Skin epidermis (tissue), 12 donors: ENCODE results near the gene CDC40.
"Not testable (repeated sequence)": the region's sequence is repeated elsewhere in the genome, so short reads cannot be mapped to it uniquely, and the experiment has no call there.

ENCODE experiments used
- H3K27ac ChIP-seq, 21 experiments: fragments of 200-600 bp; sonication (generic) in 11 of 21; one replicate each; pipeline ENCODE4 v1.5.0; 2020; ENCODE audit warnings: mild to moderate bottlenecking in 3 of 21, inconsistent platforms in 2 of 21, moderate library complexity in 2 of 21
- H3K4me3 ChIP-seq, 7 experiments: fragments of 200-600 bp; sonication (generic) in 2 of 7; one replicate each; pipeline ENCODE4 v1.5.0; 2020; ENCODE audit warnings: inconsistent platforms in 2 of 7, mild to moderate bottlenecking in 2 of 7, moderate library complexity in 1 of 7

Gene CDC40

DNA sequence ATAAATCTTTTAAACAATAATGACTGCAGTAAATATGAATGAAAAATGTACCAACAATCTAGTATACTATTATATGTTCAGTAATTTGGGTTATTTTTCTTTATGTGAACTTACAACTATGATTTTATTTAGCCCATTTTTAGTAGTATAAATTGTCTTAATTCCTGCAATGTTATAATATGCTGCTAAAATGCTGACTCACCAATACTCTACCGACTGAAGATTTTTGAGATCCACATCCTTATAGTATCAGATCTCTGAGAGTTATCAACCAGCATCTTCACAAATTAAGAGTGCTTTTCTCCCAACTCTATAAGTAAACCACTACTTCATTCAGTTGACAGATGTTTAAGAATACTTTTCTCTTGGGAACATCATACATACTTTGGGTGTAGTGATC, 16.6 kb downstream of the CDC40 start:
- Histone ChIP-seq H3K27ac (no peak overlapping the region), H3K4me3 (no peak overlapping the region)

DNA sequence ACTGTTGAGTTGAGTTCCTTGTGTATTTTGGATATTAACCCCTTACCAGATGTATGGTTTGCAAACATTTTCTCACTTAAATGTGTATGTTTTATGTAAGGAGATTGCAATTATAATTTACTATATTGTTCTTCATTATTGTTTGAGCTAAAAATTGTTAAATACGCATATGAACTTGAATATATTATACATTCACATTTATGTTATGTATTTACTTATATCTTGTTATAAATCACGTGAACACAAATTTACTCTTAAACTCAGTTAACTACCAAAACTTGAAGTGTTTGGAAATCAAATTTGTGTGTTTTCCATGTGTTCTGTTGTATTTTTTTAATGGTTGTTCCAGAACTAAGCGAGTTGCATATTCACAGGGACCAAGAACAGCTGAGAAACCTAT, 18.3 kb downstream of the CDC40 start:
- H3K4me3 ChIP-seq: no peak overlapping the region
- H3K27ac ChIP-seq: no peak overlapping the region

DNA sequence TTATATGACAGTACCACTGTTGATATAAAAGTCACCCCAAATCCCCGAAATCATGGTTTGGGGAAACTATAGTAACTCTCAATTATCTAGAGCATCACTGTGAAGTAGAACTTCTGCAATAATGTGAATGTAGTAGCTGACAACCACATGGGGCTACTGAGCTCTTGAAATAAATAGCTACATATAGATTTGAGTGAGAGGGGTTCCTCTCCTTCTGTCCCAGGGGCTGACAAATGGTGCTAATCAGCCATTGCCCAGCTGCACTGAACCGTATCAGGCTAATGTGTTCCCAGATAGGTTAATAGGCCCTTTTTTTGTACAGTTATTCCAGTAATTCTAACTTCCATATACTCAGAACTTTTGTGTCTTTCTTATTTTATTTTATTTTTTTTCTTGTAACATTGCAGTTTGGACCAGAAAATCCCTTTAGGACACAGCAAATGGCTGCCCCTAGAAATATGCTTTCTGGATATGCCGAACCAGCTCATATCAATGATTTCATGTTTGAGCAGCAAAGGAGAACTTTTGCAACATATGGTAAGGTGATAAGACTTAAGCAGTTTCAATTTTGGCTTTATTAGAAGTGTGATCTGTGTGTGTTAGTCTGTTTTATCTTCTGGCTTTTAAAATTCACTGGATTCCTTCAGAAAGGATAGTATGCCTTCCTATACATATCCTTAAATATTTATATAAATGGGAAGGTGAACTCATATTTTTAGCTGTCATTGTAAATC, 21.1 kb downstream of the CDC40 start:
- no peak overlapping the region for H3K4me3 ChIP-seq
- H3K27ac ChIP-seq: no peak overlapping the region

DNA sequence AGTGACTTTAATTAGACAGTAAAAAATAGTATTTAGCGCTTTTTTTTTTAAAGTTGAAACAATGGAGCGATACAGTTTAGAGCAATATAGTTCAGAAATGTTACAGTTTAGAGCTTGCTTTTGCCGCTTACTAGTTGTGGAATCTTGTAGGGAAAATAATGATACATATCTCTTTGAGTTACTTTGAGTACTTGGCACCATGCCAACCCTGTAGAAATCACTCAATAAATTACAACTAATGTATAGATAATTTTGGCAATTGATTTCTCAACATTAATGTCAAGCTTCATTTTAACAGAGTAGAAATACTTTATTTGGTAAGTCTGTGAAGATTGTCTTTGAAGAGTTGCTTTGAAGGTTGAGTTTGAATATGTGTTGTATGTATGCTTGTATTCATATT, 27.4 kb downstream of the CDC40 start:
- H3K27ac ChIP-seq: no peak overlapping the region
- no peak overlapping the region for H3K4me3 ChIP-seq

DNA sequence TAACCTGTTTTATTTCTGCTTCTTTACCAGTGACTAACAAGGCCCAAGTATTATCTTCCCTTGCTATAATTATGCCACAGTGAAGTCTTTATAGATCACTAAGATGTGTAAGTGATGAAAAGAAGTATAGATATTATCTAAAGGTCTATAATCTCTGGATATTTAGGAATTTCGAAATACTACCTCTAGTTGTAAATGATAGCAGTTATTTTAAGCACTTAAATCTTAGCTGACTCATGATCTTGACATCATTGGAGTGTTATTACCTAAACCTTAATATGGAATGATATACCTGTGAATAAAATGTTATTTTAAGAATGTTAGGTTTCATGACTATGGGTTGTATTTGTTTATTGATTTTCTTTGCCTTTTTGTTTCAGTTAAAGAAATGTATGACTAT, 31.5 kb downstream of the CDC40 start:
- no peak overlapping the region for H3K4me3 ChIP-seq
- no peak overlapping the region for H3K27ac ChIP-seq

DNA sequence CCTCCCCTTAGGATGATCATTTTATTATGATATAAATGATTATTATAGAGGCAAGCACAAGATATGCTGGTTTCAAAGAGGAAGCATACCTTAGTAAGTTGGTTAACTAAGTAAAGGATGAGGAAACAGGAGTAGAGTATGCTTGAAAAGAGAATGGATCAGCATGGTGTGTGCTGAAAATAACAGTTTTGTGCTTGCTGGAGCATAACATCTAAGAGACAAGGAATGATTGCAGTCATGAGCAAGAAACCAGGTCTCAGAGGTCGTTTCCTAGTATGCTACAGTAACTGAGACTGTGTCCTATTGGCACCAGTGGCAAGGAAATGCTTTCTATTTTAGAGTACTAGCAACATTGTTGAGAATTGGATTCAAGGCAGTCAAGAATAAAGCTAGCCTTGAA, 34.1 kb downstream of the CDC40 start:
- Histone ChIP-seq H3K4me3 (no peak overlapping the region), H3K27ac (no peak overlapping the region)

DNA sequence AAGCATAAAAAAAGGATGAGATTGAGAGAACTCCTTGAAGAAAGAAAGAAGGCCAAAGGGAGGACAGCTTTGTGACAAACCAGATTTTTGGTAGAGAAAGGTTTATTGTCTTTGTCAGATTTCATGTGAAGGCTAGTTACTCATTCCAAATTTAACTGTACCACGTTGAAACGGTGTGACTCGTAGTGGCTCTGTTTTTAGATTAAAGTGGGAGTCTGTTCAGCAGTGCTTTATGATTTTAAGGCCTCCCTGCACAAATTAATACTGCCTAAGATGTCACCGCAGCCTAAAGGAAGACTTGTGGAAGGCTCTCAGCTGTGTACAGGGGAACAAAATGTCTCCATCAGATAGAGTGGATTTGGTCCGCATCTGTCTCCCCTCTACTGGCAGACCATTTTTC, 35.9 kb downstream of the CDC40 start:
- Histone ChIP-seq H3K4me3 (no peak overlapping the region), H3K27ac (no peak overlapping the region)

DNA sequence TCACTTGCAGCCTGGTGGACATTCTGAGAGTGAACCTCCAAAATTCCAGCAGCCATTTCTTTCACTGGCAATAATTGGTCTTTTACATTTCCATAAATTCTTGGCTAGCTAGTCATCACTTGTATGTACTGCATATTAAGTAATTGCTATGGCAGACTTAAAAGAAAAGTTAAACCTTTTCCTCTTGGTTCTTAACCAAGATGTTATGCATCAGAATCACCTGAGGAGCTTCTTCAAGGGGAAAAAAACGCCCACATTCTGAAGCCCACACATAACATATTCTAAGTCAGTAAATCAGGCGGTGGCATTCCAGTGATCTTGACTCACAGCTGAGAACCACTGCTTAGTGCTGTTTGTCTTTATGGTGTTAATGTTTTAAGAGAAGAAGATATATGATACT, 37.0 kb downstream of the CDC40 start:
- no peak overlapping the region for H3K27ac ChIP-seq
- no peak overlapping the region for H3K4me3 ChIP-seq

DNA sequence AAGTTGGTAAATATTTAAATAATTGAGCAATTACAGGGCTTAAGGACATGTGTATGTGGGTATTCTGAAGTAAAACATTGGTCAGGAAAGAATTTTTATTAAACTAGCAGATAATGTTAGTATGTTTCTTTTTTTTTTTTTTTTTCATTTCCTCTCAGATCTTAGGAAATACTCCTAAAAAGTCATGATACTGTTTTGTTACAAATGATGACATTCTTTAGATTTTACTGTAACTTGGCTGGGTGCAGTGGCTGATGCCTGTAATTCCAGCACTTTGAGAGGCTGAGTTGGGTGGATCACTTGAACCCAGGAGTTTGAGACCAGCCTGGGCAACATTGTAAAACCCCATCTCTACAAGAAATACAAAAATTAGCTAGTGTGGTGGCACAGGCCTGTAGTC, 41.5 kb downstream of the CDC40 start:
- Histone ChIP-seq H3K27ac (no peak overlapping the region), H3K4me3 (no peak overlapping the region)

DNA sequence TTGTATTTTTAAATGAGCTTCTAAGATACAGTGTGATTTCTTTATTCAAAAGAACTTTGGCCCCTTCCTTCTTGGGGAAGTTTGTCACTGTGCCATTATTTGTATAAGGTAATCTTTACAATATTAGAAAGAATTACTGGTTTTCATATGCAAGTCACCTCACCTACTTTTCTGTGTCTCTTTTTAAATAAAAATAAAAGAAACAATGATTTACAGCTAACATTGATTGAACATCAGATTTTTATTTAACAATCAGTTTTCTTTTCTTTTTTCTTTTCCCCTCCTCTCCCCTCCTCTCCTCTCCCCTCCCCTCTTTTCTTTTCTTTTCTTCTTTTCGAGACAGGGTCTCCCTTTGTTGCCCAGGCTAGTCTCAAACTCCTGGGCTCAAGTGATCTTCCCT, 46.0 kb downstream of the CDC40 start:
- H3K27ac ChIP-seq: no peak overlapping the region
- no peak overlapping the region for H3K4me3 ChIP-seq

DNA sequence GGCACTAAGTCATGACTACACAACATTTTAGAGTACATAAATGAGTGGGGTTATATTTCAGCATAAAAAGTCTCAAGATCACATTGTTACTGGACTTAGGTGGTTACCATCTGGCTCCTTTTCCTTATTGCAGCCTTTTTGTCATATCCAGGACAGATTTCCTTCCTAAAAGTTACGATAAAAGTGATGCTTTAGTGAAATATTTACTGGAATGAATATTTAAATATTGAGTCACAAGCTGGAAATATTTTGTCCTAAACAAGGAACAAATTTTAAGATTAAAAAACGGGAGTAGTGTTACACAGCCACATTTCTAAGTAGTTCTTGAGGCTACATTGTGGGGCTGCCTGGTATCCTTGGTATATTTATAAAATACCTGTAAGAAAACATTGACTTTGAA, 52.2 kb downstream of the CDC40 start:
- Histone ChIP-seq H3K27ac (peak overlapping the region in 2 of 21 experiments; percentile 21 to 58), H3K4me3 (no peak overlapping the region)

DNA sequence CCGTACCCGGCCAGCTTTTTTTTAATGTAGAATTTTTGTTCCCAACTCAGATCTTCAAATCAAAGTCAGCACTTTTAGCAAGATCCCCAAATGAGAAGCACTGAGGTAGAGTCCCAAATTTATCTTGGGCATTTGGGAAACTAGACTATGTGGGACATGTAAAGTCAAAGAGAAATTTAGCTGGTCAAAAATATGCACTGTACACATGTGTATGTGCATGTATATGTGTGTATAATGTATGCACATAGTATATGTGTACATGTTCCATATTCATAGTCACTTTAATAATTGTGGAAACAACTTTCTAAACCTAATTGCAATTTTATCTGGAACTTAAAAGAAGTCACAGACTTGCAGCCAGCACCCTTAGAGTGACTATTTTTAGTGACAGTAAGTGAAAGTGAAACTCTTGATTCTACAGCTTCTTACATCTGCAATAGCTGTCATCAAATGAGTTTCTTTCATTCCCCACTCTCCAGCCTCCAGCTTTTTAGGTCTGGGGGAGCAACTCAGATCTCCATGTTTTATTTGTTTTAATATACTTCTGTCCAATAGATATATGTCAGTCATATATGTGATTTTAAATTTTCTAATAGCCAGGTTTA, 53.6 kb downstream of the CDC40 start:
- Histone ChIP-seq H3K4me3 (no peak overlapping the region), H3K27ac (peak overlapping the region in 2 of 21 experiments; percentile 14 to 26)

DNA sequence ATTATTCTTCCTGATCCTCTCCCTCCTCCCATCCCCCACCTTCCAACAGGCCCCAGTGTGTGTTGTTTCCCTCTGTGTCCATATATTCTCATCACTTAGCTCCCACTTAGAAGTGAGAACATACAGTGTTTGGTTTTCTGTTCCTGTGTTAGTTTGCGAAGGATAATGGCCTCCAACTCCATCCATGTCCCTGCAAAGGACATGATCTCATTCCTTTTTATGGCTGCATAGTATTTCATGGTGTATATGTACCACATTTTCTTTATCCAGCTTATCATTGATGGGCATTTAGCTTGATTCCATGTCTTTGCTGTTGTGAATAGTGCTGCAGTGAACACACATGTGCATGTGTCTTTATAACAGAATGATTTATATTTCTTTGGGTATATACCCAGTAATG, 55.8 kb downstream of the CDC40 start:
- not testable (repeated sequence) for H3K4me3 ChIP-seq, H3K27ac ChIP-seq

DNA sequence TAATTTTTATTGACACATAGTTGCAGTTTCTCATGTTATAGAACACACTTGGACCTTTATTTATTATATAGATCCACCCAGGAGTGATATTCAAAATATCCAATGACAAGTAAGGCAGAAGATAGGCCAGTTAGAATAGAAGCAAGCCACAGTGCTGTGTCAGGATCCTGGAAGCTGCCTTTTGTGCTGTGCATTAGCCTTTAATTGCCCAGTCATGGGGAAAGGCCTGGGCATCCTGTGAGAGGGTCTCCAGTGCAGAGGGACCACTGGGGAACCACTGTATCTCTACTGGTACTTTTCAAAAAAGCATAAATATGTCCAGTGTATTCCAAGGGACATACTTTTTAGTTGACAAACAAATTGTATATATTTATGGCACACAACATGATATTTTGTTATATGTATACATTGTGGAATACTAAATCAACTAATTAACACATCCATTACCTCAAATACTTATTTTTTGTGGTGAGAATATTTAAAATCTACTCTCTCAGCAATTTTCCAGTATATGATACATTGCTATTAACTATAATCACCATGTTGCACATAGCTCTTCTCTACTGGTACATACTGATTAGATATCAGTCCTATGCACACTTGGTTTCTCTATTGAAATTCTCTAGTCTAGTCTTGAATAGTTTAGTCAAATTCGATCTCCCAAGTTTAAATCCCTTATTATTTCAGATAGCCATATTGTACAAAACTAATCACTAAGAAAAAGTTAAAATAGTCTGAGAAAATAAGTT, 59.5 kb downstream of the CDC40 start:
- no peak overlapping the region for H3K27ac ChIP-seq

DNA sequence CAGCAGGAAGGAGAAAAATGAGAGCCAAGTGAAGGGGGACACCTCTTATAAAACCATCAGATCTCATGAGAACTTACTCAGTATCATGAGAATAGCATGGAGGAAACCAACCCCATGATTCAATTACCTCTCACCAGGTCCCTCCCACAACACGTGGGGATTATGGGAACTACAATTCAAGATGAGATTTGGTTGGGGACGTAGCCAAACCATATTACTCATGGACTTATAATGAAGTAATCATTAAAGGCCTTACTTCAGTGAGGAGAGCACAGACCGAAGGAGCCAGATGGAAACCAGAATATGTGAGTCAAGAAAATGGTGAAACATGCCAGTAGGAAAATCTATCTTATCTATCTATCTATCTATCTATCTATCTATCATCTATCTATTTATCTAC, 64.4 kb downstream of the CDC40 start:
- H3K4me3 ChIP-seq, H3K27ac ChIP-seq: not testable (repeated sequence)

More for the DNA sequence above, 59.5 kb downstream of the CDC40 start:
- no peak overlapping the region for H3K4me3 ChIP-seq

DNA sequence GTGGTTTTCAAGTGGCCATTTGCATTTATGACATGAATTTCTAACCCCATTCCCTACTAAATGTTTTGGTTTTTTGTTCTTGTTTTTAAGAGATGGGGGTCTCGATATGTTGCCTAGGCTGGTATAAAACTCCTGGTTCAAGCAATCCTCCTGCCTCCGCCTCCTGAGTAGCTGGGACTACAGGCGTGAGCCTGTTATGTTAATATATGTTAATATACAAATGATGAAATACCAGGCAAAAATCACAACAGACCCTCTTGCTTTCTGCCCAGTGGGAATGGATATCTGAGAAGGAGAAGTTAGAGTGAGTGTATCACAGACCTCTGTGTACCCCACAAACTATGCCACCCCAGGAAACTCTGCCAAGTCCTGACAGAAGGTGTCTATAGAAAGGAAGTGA, 66.2 kb downstream of the CDC40 start:
- Histone ChIP-seq H3K27ac (no peak overlapping the region), H3K4me3 (no peak overlapping the region)

DNA sequence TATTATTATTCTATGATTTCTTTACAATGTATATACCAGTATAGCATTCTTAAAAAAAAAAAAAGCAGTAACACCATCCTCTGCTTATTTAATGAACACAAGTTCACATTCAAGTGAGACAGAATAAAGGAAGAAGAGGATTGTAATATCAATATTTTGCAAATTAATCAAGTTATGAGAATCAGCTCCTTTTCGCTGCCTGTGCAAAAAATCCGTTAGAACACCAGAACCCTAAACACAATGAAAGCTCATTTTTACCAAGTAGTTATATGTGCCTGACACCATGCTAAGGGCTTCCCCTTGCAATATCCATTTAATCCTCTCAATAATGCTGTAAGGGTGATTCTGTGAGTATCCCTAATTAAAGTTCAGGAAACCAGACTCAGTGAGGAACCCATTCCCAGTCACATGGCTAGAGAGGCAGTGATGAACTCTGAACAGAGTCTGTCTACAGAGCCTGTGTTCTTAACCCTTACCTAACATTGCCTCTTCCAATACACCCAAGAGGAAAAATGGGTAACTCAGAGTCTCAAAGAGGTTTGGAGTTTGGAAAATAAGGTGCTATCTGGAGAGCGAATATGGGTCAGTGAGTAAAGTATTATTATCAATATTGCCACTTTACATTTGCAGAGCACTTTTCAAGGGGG, 66.8 kb downstream of the CDC40 start:
- no peak overlapping the region for H3K27ac ChIP-seq
- H3K4me3 ChIP-seq: no peak overlapping the region

DNA sequence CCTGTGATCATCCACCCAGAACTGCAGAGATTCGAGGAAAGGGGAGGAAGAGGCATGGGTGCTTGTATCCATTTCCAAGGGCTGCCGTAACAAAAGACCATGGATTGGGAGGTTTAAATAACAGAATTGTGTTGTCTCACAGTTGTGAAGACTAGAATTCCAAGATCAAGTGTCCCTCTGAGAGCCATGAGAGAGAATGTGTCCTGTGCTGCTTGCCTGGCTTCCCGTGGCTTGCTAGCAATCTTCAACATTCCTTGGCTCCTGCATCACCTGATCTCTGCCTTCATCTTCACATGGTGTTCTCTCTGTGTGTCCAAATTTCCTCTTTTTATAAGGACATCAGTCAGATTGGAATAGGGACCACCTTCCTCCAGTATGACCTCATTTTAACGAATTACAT, 69.8 kb downstream of the CDC40 start:
- no peak overlapping the region for H3K4me3 ChIP-seq
- no peak overlapping the region for H3K27ac ChIP-seq

DNA sequence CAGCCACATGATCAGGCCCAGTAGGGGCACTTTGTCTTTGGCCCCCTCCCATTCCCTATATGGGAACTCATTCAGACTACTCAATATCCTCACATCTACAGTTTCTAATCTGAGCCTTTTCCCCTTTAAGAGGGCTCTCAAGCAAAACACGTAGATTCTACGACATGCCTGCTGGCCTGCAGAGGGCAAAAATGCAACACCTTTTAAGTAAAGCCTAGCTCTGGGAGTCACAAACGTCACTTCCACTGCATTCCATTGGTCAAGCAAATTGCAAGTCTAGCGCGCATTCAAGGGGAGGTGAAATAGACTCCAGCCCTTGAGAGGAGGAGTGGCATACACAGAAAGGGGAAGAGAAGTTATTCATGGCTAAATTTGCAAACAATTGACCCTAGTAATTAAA, 70.6 kb downstream of the CDC40 start:
- Histone ChIP-seq H3K27ac (no peak overlapping the region), H3K4me3 (no peak overlapping the region)

DNA sequence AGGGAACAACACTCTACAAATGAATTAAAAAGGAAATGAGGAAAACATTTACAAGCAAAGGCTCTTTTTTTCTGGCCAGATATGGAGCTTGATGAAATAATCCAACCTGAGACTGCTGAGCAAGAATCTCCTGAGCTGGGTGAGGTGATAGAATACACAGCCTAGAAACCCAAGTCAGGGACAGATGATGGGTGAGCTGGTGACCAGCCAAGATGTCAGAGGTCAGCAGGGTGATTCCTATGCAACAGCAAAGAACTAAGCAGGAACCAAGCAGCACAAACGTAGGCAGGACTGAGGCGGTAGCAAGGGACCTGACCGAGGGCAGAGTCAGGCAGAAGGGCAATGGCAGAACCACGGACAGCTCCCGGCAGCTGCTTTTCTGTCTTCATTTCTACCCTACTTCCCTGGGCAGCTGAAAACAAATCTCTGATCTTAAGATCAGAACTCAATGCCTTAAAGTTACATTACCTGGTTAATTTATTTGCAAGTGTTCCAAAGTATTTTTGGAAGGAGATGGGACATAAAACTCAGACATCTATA, 75.1 kb downstream of the CDC40 start:
- H3K27ac ChIP-seq: no peak overlapping the region
- H3K4me3 ChIP-seq: no peak overlapping the region
